ENCODE data around the gene GINS3. TPM values are rescaled to one million over a fixed set of nuclear protein-coding genes. Genes with fewer than 3 reads are reported as not detected.

Gene GINS3
- total and polyA plus RNA-seq, 2 experiments from 2014 or later = 8.8 to 17.8 TPM

- Histone ChIP-seq H3K4me2 (no peak overlapping the region), H3K4me3 (no peak overlapping the region), H3K27ac (ENCODE audit: low read depth) (no peak overlapping the region), H4K20me1 (replicated peaks; ENCODE audit: insufficient read depth) (no peaks in the 10 kb centered on the region), H3K36me3 (ENCODE audit: insufficient read depth) (no peaks in the 10 kb centered on the region), H3K27me3 (ENCODE audit: insufficient read depth) (no peaks in the 10 kb centered on the region), H3K79me2 (replicated peaks; ENCODE audit: insufficient read depth) (no peaks in the 10 kb centered on the region), H2AFZ (no peak overlapping the region), H3F3A (replicated peaks; ENCODE audit: low read depth) (no peaks in the 10 kb centered on the region), H3K9me2 (ENCODE audit: insufficient read depth) (no peaks in the 10 kb centered on the region), H3K4me1 (ENCODE audit: insufficient read depth) (no peaks in the 10 kb centered on the region)
- Mint-ChIP-seq H3K27me3 (ENCODE audit: insufficient read depth, low read depth, poor library complexity) (no peaks in the 10 kb centered on the region), H3K27ac (no peak overlapping the region), H3K4me1 (no peaks in the 10 kb centered on the region), H3K9me3 (no peaks in the 10 kb centered on the region), H3K36me3 (ENCODE audit: low read depth) (no peaks in the 10 kb centered on the region), H3K4me3 (no peak overlapping the region)
- no peak for ATAC-seq
- TF ChIP-seq ZNF331 (CRISPR knock-in tag; IDR thresholded peaks at IDR 0.05; ENCODE audit: low read depth) (no peak), CREB1 (CRISPR knock-in tag; IDR thresholded peaks at IDR 0.05; ENCODE audit: low read depth) (no peak), CTCF (conservative IDR thresholded peaks at IDR 0.05; ENCODE audit: low read depth in 2 of 2) (no peak), ETS1 (IDR thresholded peaks at IDR 0.05) (no peak), EZH2 (IDR thresholded peaks at IDR 0.05; ENCODE audit: low read depth, unreplicated experiment) (no peak), REST (IDR thresholded peaks at IDR 0.05; ENCODE audit: unreplicated experiment) (no peak), EZH2phosphoT487 (IDR thresholded peaks at IDR 0.05; ENCODE audit: unreplicated experiment) (no peak), NANOG (IDR thresholded peaks at IDR 0.05; ENCODE audit: borderline replicate concordance) (no peak), ZNF114 (CRISPR knock-in tag; IDR thresholded peaks at IDR 0.05) (no peak), STAT1 (IDR thresholded peaks at IDR 0.05; ENCODE audit: unreplicated experiment) (no peak)
- TF ChIP-seq, protein P1, sequence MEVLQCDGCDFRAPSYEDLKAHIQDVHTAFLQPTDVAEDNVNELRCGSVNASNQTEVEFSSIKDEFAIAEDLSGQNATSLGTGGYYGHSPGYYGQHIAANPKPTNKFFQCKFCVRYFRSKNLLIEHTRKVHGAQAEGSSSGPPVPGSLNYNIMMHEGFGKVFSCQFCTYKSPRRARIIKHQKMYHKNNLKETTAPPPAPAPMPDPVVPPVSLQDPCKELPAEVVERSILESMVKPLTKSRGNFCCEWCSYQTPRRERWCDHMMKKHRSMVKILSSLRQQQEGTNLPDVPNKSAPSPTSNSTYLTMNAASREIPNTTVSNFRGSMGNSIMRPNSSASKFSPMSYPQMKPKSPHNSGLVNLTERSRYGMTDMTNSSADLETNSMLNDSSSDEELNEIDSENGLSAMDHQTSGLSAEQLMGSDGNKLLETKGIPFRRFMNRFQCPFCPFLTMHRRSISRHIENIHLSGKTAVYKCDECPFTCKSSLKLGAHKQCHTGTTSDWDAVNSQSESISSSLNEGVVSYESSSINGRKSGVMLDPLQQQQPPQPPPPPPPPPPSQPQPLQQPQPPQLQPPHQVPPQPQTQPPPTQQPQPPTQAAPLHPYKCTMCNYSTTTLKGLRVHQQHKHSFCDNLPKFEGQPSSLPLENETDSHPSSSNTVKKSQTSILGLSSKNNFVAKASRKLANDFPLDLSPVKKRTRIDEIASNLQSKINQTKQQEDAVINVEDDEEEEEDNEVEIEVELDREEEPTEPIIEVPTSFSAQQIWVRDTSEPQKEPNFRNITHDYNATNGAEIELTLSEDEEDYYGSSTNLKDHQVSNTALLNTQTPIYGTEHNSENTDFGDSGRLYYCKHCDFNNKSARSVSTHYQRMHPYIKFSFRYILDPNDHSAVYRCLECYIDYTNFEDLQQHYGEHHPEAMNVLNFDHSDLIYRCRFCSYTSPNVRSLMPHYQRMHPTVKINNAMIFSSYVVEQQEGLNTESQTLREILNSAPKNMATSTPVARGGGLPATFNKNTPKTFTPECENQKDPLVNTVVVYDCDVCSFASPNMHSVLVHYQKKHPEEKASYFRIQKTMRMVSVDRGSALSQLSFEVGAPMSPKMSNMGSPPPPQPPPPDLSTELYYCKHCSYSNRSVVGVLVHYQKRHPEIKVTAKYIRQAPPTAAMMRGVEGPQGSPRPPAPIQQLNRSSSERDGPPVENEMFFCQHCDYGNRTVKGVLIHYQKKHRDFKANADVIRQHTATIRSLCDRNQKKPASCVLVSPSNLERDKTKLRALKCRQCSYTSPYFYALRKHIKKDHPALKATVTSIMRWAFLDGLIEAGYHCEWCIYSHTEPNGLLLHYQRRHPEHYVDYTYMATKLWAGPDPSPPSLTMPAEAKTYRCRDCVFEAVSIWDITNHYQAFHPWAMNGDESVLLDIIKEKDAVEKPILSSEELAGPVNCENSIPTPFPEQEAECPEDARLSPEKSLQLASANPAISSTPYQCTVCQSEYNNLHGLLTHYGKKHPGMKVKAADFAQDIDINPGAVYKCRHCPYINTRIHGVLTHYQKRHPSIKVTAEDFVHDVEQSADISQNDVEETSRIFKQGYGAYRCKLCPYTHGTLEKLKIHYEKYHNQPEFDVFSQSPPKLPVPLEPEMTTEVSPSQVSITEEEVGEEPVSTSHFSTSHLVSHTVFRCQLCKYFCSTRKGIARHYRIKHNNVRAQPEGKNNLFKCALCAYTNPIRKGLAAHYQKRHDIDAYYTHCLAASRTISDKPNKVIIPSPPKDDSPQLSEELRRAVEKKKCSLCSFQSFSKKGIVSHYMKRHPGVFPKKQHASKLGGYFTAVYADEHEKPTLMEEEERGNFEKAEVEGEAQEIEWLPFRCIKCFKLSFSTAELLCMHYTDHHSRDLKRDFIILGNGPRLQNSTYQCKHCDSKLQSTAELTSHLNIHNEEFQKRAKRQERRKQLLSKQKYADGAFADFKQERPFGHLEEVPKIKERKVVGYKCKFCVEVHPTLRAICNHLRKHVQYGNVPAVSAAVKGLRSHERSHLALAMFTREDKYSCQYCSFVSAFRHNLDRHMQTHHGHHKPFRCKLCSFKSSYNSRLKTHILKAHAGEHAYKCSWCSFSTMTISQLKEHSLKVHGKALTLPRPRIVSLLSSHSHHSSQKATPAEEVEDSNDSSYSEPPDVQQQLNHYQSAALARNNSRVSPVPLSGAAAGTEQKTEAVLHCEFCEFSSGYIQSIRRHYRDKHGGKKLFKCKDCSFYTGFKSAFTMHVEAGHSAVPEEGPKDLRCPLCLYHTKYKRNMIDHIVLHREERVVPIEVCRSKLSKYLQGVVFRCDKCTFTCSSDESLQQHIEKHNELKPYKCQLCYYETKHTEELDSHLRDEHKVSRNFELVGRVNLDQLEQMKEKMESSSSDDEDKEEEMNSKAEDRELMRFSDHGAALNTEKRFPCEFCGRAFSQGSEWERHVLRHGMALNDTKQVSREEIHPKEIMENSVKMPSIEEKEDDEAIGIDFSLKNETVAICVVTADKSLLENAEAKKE (CRISPR knock-in tag; IDR thresholded peaks at IDR 0.05) = no peak
- DNase-seq (ENCODE audit: low spot score) = no peak
Observed at GRCh38 chr16:58375386-58375785, 16.9 kb upstream of the GINS3 start.

Data from GM23338 (cell line).